GM10266 (cell line): Measurements from ENCODE around the gene SLC22A8.

Source experiments
- DNase-seq: peaks from one replicate; pipeline ENCODE4 v3.0.0; 2012; ENCODE audit errors: extremely low spot score
- TF ChIP-seq, protein P1 (sequence below): IDR thresholded peaks from 2 replicates; pipeline ENCODE4 v1.5.1; 2012; ENCODE audit warnings: mild to moderate bottlenecking, low read depth; ENCODE audit not compliant: control insufficient read depth, insufficient read depth; ENCODE audit errors: missing control alignments

SLC22A8 gene

DNA sequence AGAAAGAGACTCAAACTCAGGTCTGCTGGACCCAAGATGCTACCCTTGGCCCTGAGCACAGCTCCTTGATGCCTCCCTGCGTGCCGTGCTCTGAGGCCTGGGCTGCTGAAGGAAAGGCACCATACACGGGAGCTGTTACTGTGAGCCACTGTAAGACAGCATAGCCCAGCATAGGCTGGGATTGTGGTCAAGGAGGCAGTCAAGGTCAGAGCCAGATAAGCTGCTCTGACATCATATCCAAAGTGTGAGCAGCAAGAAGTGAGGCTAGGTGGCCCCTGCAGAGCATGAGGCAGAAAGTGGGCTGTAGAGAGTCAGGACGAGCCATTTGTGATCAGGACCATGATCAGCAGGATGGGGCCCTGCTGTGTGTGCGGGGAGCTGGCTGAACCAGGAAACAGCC is 7.7 kb downstream of the SLC22A8 start:
- no peak for DNase-seq
- TF ChIP-seq, protein P1, sequence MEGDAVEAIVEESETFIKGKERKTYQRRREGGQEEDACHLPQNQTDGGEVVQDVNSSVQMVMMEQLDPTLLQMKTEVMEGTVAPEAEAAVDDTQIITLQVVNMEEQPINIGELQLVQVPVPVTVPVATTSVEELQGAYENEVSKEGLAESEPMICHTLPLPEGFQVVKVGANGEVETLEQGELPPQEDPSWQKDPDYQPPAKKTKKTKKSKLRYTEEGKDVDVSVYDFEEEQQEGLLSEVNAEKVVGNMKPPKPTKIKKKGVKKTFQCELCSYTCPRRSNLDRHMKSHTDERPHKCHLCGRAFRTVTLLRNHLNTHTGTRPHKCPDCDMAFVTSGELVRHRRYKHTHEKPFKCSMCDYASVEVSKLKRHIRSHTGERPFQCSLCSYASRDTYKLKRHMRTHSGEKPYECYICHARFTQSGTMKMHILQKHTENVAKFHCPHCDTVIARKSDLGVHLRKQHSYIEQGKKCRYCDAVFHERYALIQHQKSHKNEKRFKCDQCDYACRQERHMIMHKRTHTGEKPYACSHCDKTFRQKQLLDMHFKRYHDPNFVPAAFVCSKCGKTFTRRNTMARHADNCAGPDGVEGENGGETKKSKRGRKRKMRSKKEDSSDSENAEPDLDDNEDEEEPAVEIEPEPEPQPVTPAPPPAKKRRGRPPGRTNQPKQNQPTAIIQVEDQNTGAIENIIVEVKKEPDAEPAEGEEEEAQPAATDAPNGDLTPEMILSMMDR, result no peak

- no peak for DNase-seq
- TF ChIP-seq, protein P1, result no peak
These were observed 14.2 kb downstream of the SLC22A8 start for GRCh38 chr11:63001456-63001855.

GRCh38 chr11:62999649-63000048 is 16.0 kb downstream of the SLC22A8 start:
- DNase-seq, result no peak
- TF ChIP-seq, protein P1, result no peak

- TF ChIP-seq, protein P1, result no peak
These were observed 16.5 kb downstream of the SLC22A8 start for GRCh38 chr11:62999156-62999555.

GRCh38 chr11:62996271-62996670 is 19.4 kb downstream of the SLC22A8 start:
- TF ChIP-seq, protein P1, result no peak
- DNase-seq, result no peak

More at GRCh38 chr11:62999156-62999555, 16.5 kb downstream of the SLC22A8 start:
- DNase-seq, result no peak

DNA sequence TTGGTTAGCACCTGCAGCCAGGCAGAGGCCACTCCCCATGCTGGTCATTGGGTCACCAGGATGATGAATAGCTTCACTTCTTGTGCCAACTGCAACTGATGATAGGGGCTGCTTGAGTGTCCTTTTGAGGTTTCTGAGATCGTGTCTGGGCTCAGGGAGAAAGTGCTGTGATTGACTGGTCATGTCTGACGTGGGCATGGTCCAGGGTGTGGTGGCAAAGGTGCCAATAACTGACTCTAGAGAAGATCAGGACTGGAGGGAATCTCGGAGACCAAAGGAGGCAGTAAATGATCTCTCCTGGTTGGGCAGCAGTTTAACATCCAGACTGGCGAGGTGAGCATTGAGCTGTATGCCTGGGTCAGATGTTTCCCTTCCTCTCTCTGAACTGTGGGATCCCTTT is 20.9 kb downstream of the SLC22A8 start:
- DNase-seq, result no peak
- TF ChIP-seq, protein P1, result no peak

DNA sequence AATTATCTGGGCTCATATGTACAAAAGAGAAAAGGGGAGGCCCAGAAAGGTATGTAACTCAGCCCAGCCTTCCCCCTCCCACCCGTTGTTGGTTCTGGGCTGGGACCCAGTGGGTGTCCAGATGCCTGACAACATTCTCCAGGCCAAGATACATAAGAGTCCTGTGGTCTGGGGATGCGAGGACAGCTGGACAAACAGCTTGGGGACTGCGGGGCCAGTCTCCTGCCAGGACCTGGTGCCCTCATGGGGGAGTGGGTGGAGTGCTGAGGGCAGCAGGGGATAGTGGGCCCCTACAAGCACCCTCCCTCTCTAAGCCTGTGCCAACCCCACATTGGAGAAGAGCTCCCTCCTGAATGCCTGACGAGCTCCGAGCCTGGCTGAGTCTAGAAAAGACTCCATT is 27.4 kb downstream of the SLC22A8 start:
- TF ChIP-seq, protein P1, result no peak
- DNase-seq, result no peak
